Type B pancreatic cell (in vitro differentiated cells): ENCODE results near the gene EPHA4. TPM values are rescaled to one million over a fixed set of nuclear protein-coding genes. Genes with fewer than 3 reads are reported as not detected.
A peak's percentile ranks its signal among the peaks of the same experiment; 100 is the strongest.

Source experiments
- DNase-seq: peaks from one replicate; pipeline ENCODE4 v3.0.0; 2021; ENCODE audit warnings: mixed read lengths; ENCODE audit not compliant: unreplicated experiment; ENCODE audit errors: extremely low spot score
- H3K27ac Mint-ChIP-seq: 2 replicates; pipeline ENCODE4 v1.8.0; 2021; ENCODE audit warnings: mild to moderate bottlenecking, mixed read lengths
- H3K27me3 Mint-ChIP-seq: 2 replicates; pipeline ENCODE4 v1.8.0; 2021; ENCODE audit warnings: mixed read lengths
- H3K36me3 Mint-ChIP-seq: 2 replicates; pipeline ENCODE4 v1.8.0; 2021; ENCODE audit warnings: mixed read lengths
- H3K4me1 Mint-ChIP-seq: one replicate; pipeline ENCODE4 v1.8.0; 2021; ENCODE audit warnings: mixed read lengths; ENCODE audit not compliant: unreplicated experiment
- H3K4me3 Mint-ChIP-seq: 2 replicates; pipeline ENCODE4 v1.8.0; 2021; ENCODE audit warnings: mild to moderate bottlenecking, mixed read lengths
- H3K9me3 Mint-ChIP-seq: 2 replicates; pipeline ENCODE4 v1.8.0; 2021; ENCODE audit warnings: mixed read lengths
- CTCF ChIP-seq: fragments of 200-600 bp; sonication (generic); conservative IDR thresholded peaks from 2 replicates; pipeline ENCODE4 v1.5.0; 2021; ENCODE audit warnings: antibody characterized with exemption, mild to moderate bottlenecking
- long read RNA-seq: library from polyadenylated mRNA; unstranded; transcript quantifications from one replicate; pipeline ENCODE4 v2.0.0, GENCODE V29; 2020
- total RNA-seq: library from RNA; stranded (reverse); gene quantifications from 2 replicates; pipeline ENCODE4 v1.2.1, GENCODE V29; 2021; ENCODE audit warnings: low replicate concordance

The EPHA4 gene
- 78.3 and 82.4 TPM in 2 replicates for total RNA-seq
- long read RNA-seq, full-length matches to known transcripts, result 21 of 144 reads
- long read RNA-seq, partial matches to known transcripts, result 94 of 144 reads
- long read RNA-seq, other reads (novel, unspliced or antisense), result 29 of 144 reads

DNA sequence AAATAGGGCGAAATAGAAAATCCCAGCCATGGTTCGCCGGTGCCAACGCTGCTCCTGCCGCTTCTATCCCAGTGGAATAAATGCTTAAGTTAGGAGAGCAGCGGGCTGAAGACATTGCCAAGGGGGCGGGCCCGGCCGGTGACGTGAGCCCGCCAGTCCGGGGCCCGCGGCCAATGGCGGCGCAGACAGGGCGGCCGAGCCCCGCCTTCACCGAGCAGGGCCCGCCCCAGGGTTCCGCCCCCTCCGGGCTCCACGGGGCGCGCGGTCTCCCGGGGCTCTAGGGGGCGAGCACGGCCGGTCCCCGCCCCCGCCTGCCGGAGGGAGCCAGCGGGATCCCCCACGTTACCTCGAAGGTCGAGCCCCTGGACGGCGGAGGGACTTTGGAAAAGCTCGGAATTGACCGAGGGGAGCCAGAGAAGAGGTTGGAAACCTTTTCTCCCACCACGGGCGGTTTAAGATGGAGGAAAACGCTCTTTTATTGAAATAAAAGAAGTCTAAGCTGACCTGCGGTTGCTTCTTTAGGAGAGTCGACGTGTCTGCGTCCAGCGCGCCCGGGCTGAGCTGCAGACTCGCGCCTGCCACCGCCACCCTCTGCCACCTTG lies at the start of gene EPHA4:
Gene EPHA4 (minus strand): TSS at position 86 of the 602 bp plus-strand sequence. CDS start 56 bp downstream, at position 30.
- Mint-ChIP-seq H3K27ac (peak within 1 kb of the TSS; percentile 94), H3K4me1 (peaks cover 28% of the 10 kb centered on the region), H3K27me3 (peaks cover 46% of the 10 kb centered on the region), H3K36me3 (peaks cover 3% of the 10 kb centered on the region), H3K9me3 (no peaks in the 10 kb centered on the region), H3K4me3 (peak within 1 kb of the TSS; percentile 100)
- DNase-seq, result peak; percentile 91
- TF ChIP-seq CTCF, result peak; percentile 40

DNA sequence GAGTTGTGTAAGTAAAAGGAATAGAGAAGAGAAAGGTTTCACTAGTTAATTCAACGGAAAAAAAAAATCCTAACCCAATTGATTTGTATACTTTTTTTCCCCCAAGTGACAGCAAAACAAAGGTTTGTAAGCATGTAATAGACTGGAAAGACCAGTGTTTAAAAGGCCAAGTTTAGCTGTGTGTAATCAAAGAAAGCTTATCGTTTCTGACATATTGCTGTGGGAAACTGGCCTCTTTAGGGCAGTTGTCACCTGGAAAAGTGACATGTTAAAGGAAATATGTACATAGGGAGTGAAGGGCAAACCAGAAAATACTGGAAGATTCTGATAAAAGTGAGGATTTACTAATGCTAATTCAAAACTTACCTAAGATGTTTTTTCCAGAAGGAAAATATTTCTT lies 45.9 kb upstream of the EPHA4 start:
- no peaks in the 10 kb centered on the region for H3K9me3 Mint-ChIP-seq
- H3K27ac Mint-ChIP-seq, result no peak overlapping the region
- no peaks in the 10 kb centered on the region for H3K27me3 Mint-ChIP-seq
- no peak for TF ChIP-seq CTCF
- H3K4me3 Mint-ChIP-seq, result no peak overlapping the region
- no peak for DNase-seq
- H3K4me1 Mint-ChIP-seq, result no peaks in the 10 kb centered on the region
- no peaks in the 10 kb centered on the region for H3K36me3 Mint-ChIP-seq

- no peak for TF ChIP-seq CTCF
- H3K27me3 Mint-ChIP-seq, result no peaks in the 10 kb centered on the region
Measured at GRCh38 chr2:221616561-221616960, 44.5 kb upstream of the EPHA4 start.

DNA sequence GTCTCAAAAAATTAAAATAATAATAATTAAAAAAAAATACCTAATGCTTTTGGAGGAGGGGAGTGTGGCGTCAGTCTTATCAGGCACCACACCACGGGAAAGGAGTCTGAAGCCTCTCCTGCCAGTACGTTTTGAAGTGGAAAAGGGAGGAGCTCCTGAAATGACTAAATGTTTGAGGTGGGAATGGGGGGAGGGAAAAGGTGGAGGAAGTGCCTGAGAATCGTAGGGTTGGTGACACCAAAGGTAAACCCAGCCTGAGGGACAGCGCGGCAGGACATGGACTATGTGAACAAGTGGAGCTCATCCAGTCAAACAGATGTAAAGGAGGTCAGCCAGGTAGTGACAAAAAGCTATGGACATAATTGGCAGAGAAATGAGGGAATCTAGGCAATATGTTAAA lies 42.2 kb upstream of the EPHA4 start:
- Mint-ChIP-seq H3K4me3 (no peak overlapping the region), H3K9me3 (no peaks in the 10 kb centered on the region), H3K4me1 (peaks cover 5% of the 10 kb centered on the region), H3K36me3 (no peaks in the 10 kb centered on the region), H3K27ac (no peak overlapping the region), H3K27me3 (no peaks in the 10 kb centered on the region)
- no peak for DNase-seq
- no peak for TF ChIP-seq CTCF

More at GRCh38 chr2:221616561-221616960, 44.5 kb upstream of the EPHA4 start:
- Mint-ChIP-seq H3K9me3 (no peaks in the 10 kb centered on the region), H3K27ac (no peak overlapping the region), H3K4me1 (no peaks in the 10 kb centered on the region), H3K4me3 (no peak overlapping the region), H3K36me3 (no peaks in the 10 kb centered on the region)
- no peak for DNase-seq

GRCh38 chr2:221612800-221613199 lies 40.7 kb upstream of the EPHA4 start:
- Mint-ChIP-seq H3K9me3 (no peaks in the 10 kb centered on the region), H3K27ac (no peak overlapping the region), H3K4me3 (no peak overlapping the region), H3K36me3 (no peaks in the 10 kb centered on the region), H3K4me1 (peaks cover 5% of the 10 kb centered on the region), H3K27me3 (no peaks in the 10 kb centered on the region)
- no peak for TF ChIP-seq CTCF
- DNase-seq, result no peak
